Kidney glomerular epithelial cell (primary cell): ENCODE data around the gene EPHX1.
"Not testable (repeated sequence)": the region's sequence is repeated elsewhere in the genome, so short reads cannot be mapped to it uniquely, and the experiment has no call there.

Experiments
- DNase-seq: peaks from one replicate; lab custom pipeline; 2025; lab: John Stamatoyannopoulos, UW

The EPHX1 gene

GRCh38 chr1:225809842-225810578 lies at the start of gene EPHX1:
Gene EPHX1, plus strand, starts transcription at chr1:225810124. Its CDS starts 18,606 bp downstream, at chr1:225828730.
- peak; percentile 79 for DNase-seq

GRCh38 chr1:225760531-225760930 lies 49.4 kb upstream of the EPHX1 start:
- DNase-seq = no peak

DNA sequence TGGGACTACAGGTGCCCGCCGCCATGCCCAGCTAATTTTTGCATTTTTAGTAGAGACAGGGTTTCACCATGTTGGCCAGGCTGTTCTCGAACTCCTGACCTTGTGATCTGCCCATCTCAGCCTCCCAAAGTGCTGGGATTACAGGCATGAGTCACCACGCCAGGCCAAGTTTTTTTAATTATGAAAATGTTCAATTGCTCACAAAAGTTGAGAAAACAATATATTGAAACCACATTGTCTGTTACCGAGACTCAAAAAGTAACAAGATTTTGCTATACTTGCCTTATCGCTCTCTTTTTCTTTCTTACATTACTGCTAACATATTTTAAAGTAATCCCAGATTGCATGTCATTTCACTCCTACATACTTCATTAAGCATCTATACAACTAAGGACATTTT lies 48.5 kb upstream of the EPHX1 start:
- DNase-seq = not testable (repeated sequence)

- DNase-seq = no peak
Observed at GRCh38 chr1:225762002-225762441, 47.9 kb upstream of the EPHX1 start.

DNA sequence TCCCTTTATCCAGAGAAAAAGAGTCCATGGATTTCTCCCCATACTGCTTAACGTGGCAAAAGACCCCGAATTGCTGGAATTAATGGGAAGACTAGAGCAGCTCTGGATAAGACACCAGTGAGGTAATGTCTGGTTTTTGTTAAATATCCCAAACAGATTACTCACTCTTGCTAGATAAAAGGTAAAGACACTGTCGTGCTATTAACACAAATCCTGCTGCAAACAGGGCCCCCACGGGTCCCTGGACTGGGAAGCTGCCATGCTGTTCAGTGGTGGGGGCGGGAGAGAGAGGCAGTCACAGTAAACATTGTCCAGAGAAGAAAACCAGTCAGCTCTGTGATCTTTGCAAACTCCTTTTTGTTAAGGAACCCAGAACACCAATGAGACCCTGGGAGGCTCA lies 47.5 kb upstream of the EPHX1 start:
- DNase-seq = peak; percentile 43

DNA sequence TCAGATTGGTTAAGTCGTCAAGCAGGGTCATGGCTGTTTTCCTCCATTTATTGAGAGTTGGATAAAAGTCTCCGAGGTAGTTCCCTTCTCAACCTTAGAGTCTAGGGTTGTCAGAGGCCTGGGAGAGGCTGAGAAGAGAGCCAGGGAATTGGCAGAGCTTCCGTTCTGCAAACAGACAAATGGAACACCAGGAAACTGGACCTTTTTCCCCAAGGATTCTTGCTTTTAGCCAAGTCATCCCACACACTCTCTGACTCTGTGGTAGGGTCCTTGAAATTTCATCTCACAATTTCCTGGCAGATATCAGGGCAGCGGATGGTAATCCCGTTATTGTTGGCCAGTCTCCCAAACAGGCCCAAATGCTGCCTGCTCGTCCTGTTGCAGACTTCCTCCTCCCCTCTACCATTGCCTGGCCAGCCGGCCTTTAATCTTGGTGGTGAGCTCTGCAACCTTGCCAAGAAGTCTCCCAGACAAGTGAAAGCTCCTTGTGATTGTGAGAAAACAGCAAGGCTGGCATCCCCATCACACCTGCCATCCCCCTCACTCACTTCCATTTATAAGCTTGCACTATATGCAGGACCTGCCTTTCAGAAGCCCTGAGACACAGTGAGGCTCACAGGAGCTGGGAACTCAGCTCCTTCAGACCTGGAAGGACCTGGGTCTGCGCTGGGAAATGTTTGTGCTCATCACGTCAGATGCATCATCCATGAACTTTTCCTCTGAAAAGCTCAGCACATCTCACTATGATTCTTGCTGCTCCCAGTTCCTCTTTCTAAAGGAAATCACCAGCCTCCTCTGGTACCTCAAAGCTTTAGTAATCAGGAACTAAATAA lies 46.0 kb upstream of the EPHX1 start:
- DNase-seq = peak; percentile 37

DNA sequence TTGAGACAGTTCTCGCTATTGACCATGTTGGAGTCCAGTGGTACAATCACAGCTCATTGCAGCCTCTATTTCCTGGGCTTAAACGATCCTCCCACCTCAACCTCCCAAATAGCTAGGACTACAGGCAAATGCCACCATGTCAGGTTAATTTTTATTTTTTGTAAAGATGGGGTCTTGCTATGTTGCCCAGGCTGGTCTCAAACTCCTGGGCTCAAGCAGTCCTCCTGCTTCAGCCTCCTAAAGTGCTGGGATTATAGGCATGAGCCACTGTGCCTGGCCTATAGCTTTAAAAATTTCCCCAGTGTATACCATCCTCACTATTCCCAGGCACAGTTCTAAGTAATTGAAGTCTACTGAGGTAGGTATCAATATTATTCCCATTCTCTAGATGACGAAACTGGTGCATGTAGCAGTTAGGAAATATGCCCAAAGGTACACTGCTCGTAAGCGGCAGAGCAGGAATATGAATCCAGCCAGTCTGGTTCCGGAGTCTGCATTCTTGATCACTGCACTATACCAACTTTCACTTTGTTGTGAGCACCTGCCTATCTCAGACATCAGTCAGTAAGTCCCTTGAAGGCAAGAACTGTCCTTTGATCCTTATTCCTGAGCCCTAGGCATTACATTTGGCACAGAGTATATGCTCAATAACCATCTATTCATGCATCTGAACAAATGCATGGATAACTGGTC lies 43.8 kb upstream of the EPHX1 start:
- DNase-seq = no peak

DNA sequence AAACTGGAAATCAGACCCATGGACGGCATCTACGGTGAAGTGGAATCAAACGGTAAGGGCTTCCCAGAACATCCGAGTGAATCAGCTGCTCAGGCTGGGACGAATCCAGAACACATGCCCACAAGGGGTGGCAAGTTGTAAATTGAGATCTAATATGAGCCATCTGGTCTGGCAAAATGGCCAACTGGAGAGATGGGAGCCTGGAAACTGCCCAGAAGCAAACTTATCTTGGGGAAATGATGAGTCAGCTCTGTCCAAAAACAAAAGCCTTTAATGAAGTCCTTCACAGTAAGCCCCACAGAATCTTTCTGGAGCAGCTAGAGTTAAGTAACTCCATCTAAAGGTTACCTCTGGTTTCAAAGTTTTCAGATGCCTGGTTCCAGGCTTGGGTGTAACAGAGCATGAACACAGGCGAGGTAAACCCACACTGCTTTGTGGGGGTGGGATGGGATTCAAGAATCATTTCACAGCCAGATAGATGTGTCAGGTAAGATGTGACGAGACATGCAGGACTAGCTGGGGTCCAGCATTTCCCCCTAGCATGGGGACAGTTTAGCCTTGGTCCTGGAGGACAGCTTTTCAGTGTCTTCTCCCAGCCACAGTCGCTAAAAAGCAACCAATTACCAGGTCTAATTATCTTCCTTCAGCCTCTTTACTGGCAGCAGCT lies 42.8 kb upstream of the EPHX1 start:
- peak; percentile 84 for DNase-seq

DNA sequence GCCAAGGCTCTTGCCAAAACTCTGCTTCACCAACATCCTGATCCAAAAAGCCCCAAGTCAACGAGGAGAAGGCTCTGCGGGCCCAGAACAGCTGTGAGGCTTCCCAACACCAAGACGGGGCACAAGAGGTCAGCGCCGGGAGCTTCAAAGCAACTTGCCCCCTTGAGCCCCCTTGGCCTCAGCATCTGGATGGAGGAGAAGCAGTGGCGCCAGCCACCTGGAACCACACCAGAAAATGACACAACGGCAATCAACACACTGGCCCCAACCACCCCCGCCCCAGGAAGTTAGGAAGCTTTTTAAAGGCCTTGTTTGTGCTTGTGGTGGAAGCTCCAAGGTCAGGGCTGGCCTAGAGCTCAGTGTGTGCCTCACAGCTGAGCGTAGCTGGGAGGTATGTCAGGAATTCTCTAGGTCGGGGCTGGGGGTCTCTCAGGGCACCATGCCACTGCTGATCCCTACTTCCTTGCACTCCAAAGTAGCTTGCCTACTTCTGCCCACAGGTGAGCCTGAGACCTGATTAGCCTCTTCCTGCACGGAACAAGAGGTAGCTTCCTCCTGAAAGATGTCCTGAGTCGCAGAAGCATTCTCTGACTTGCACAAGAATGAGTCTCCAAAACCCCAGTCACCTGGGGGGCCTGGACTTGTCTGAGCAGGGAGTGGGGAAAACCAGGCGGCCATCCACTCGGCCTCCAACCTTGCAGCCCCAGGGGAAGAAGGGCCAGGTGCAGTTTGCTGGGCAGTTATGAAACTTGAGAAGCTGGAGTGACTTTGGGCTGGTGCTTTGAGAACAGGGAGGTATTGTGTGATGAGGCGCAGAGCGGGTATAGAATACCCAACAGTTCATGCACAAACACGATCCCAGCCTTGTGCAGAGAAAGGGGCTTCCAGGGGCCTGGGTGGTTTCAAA lies 42.0 kb upstream of the EPHX1 start:
- peak; percentile 18 for DNase-seq

- DNase-seq = no peak
Observed at GRCh38 chr1:225768662-225769426, 41.1 kb upstream of the EPHX1 start.

DNA sequence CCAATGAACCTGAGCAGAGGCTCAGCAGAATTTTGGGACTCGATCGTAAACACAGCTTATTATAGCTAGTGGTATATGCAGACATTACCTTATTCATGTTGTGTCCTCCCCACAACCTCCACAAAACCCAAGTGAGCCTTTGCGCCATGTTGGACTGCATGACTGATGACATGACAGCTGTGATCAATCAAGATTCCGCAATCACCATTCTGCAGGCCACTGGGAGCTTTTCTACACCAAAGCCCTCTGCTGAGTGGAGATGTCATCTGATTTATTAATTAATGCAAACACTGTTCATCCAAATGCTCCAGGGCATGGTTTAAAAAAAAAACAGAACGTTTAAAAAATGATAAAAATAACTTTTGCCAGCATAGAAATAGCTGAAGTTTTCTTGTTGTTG lies 40.2 kb upstream of the EPHX1 start:
- no peak for DNase-seq

DNA sequence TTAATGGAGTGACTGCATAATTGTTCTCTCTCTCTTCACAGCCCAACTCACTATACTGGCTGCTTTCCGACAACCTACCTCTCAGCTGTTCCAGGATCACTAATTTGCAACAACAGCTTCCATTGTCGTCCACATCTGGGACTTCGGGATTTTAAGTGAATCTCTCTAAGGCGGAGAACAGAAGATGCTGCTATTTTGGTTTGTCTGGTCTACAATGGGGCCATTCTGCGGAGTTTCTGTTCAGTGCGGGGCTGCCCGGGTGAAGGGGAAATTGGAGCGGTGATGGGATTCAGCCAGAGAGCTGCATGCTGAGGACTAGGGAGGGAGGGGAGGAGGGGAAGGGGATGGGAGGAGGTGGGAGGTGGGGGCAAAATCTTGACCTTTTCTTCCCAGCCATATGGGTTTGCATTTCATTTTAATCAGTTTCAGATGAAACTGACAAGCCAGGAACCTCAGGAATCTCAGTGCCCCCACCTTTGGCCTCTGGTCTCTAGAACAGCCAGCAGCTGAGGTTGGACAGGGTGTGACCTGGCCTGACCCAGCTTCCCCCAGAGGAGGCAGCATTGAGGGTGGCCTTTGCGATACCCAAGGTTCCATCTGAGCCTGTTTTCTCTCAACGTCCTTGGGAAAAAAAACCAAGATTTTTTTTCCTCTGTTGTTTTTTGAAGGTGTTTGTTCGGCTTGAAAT lies 39.2 kb upstream of the EPHX1 start:
- DNase-seq = no peak

- no peak for DNase-seq
Observed at GRCh38 chr1:225771661-225772322, 38.1 kb upstream of the EPHX1 start.

DNA sequence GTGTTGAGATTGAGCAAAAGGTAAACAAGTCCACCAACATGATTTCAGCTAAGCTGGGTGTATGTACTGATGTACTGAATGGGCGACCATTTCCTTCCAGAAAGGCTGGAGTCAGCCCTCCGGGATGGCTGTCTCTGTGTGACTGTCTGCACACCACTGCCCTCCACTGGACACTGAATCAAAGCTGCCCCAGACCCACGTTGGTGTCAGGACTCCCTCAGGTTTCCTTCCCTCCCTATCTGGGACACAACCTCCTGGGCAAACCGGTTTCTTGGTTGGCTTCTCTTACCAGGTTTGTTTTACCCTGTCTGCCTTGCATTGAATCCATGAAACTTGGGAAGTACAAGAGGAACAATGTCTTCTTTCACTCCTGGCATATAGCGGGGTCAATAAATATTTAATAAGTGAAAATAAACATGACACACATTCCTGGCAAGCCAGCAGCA lies 37.6 kb upstream of the EPHX1 start:
- peak; percentile 82 for DNase-seq

DNA sequence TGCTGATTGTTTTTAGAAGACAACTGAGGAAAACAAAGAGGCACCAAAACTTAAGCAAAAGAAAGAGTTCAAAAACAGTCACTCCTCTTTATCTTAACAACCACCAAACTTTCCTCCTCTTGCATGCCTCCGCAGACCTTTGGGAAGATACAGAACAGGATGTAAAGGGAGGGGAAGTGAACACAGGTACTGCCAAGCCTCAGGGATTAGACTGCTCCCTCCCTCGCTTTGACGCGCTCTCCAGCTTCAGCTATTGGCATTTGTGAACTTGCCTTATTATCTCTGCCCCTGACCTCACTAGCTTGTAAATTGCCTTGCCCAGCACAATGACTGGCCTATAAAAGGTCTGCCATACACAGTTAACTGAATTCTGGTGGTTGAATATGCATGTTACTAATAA lies 37.1 kb upstream of the EPHX1 start:
- peak; percentile 67 for DNase-seq

DNA sequence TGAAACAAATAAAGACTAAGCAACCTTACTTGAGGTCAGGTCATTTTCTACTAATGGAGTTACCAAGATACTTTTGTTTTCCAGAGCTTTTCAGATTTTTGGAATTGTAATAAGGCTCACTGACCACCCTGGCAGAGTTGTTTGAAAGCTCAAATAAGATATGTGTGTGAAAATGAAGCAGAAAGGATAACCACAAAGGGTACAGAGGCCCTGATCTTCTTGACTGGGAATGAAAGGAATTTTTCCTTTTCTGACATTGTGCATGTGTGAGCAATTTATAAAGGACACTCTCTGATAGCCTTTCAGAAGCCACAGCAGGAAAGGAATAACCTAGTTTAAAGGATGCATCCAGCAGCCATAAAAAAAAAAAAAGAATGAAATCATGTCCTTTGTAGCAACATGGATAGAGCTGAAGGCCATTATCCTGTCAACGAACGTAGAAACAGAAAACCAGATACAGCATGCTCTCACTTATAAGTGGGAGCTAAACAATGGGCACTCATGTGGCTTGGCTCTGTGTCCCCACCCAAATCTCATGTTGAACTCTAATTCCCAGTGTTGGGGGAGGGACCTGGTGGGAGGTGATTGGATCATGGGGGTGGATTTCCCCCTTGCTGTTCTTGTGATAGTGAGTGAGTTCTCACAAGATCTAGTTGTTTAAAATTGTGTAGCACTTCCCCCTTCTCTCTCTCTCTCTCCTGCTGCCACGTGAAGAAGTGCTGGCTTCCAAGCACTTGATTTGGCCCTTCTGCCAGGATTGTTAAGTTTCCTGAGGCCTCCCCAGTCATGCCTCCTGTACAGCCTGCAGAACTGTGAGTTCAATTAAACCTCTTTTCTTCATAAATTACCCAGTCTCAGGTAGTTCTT lies 35.4 kb upstream of the EPHX1 start:
- peak; percentile 63 for DNase-seq

- no peak for DNase-seq
Observed at GRCh38 chr1:225776294-225776693, 33.6 kb upstream of the EPHX1 start.

GRCh38 chr1:225777058-225777582 lies 32.8 kb upstream of the EPHX1 start:
- DNase-seq = peak; percentile 64
